H1 (cell line): Measurements from ENCODE around the gene CNIH3. TPM values are rescaled to one million over a fixed set of nuclear protein-coding genes. Genes with fewer than 3 reads are reported as not detected.

ENCODE experiments used
- TCF12 ChIP-seq: IDR thresholded peaks from 2 replicates; pipeline ENCODE4 v1.6.1; 2011; ENCODE audit warnings: low read depth, mild to moderate bottlenecking, low read length
- polyA plus RNA-seq, 7 experiments: library from polyadenylated mRNA; depleted of rRNA in 3 of 7; stranded (reverse) in 5 of 7; unstranded in 2 of 7; fragments of >200 nt in 5 of 7; fragments of 200-250 nt in 2 of 7; gene quantifications; 1 replicate in 5 of 7; 2 replicates in 1 of 7; 4 replicates in 1 of 7; pipeline versions ENCODE4 v1.2.1 to v1.2.3, GENCODE V29; 2011 to 2013; ENCODE audit warnings: missing spikeins in 2 of 7, mixed read lengths in 2 of 7
- total RNA-seq: library from RNA; stranded (reverse); fragmentation: NEBNext Ultra II Directional; extraction: Animal tissue kit (Norgen Biotek cat#: 25700); gene quantifications from 2 replicates; pipeline ENCODE4 v1.2.1, GENCODE V29; 2021
- TF ChIP-seq, protein P1 (sequence below): IDR thresholded peaks from 2 replicates; pipeline ENCODE4 v1.6.1; 2012; ENCODE audit warnings: inconsistent platforms

CNIH3 gene
- total and polyA plus RNA-seq, 2 of the 8 experiments (the other 6 are each of a cell fraction or from before 2014, with no cell fraction given) = 3.7 to 5.6 TPM

DNA sequence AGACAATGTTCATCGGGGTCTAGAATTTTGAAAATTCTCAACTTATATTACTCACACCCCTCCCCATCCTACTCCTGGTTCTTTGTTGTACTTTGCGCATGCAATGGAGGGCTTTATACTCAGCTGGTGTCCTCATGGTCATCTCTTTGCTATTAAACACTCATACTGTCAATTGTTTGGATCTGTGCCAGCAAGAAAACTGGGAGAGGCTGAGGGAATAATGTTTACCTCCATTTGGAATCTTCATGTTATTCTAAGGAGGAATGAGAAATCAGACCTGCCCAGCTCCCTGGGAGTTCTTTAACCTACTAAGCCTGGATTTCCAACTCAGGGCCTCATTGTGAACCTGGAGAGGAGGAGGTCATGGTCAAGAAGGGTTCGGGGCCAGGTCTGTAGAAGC, 169.5 kb downstream of the CNIH3 start (continued):
- TF ChIP-seq TCF12 = no peak
- TF ChIP-seq, protein P1, sequence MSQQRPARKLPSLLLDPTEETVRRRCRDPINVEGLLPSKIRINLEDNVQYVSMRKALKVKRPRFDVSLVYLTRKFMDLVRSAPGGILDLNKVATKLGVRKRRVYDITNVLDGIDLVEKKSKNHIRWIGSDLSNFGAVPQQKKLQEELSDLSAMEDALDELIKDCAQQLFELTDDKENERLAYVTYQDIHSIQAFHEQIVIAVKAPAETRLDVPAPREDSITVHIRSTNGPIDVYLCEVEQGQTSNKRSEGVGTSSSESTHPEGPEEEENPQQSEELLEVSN = no peak
- TF ChIP-seq, all 59 proteins: peak for 0
